ENCODE results near the gene AK8.

Gene AK8

DNA sequence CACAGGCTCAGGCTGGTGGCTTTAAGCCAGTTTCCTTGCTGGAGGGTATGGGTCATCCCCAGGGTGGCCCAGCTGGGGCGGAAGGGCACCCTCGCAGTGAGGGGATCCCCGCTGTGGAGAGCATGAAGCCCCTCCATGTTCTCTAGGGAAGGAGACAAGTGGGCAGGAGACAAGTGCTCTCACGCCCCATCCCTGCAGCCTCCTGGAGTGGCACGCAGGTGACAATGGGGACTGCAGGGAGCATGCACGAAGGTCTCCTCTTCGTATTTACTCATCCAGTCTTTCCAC, 124.5 kb downstream of the AK8 start:
- TF ChIP-seq ZNF8 (CRISPR knock-in tag; IDR thresholded peaks at IDR 0.05) (no peak), ZC3H10 (CRISPR knock-in tag; IDR thresholded peaks at IDR 0.05) (no peak), SNAI2 (CRISPR knock-in tag; IDR thresholded peaks at IDR 0.05) (no peak), TCF4 (CRISPR knock-in tag; IDR thresholded peaks at IDR 0.05; ENCODE audit: borderline replicate concordance) (no peak), BACH2 (CRISPR knock-in tag; IDR thresholded peaks at IDR 0.05; ENCODE audit: borderline replicate concordance) (no peak), ISL1 (CRISPR knock-in tag; IDR thresholded peaks at IDR 0.05) (no peak), OSR1 (CRISPR knock-in tag; IDR thresholded peaks at IDR 0.05) (no peak), TOX (CRISPR knock-in tag; IDR thresholded peaks at IDR 0.05; ENCODE audit: borderline replicate concordance) (no peak), ZFP3 (CRISPR knock-in tag; IDR thresholded peaks at IDR 0.05) (no peak), ESRRG (CRISPR knock-in tag; IDR thresholded peaks at IDR 0.05) (no peak), ARNTL (CRISPR knock-in tag; IDR thresholded peaks at IDR 0.05; ENCODE audit: borderline replicate concordance, low read depth) (no peak), RARB (CRISPR knock-in tag; IDR thresholded peaks at IDR 0.05) (no peak), ZNF565 (CRISPR knock-in tag; conservative IDR thresholded peaks at IDR 0.05; ENCODE audit: low read depth) (no peak), CSDC2 (CRISPR knock-in tag; IDR thresholded peaks at IDR 0.05) (no peak)
- TF ChIP-seq, protein P1, sequence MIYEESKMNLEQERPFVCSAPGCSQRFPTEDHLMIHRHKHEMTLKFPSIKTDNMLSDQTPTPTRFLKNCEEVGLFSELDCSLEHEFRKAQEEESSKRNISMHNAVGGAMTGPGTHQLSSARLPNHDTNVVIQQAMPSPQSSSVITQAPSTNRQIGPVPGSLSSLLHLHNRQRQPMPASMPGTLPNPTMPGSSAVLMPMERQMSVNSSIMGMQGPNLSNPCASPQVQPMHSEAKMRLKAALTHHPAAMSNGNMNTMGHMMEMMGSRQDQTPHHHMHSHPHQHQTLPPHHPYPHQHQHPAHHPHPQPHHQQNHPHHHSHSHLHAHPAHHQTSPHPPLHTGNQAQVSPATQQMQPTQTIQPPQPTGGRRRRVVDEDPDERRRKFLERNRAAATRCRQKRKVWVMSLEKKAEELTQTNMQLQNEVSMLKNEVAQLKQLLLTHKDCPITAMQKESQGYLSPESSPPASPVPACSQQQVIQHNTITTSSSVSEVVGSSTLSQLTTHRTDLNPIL (CRISPR knock-in tag; IDR thresholded peaks at IDR 0.05; ENCODE audit: low read depth) = no peak
- TF ChIP-seq, protein P2, sequence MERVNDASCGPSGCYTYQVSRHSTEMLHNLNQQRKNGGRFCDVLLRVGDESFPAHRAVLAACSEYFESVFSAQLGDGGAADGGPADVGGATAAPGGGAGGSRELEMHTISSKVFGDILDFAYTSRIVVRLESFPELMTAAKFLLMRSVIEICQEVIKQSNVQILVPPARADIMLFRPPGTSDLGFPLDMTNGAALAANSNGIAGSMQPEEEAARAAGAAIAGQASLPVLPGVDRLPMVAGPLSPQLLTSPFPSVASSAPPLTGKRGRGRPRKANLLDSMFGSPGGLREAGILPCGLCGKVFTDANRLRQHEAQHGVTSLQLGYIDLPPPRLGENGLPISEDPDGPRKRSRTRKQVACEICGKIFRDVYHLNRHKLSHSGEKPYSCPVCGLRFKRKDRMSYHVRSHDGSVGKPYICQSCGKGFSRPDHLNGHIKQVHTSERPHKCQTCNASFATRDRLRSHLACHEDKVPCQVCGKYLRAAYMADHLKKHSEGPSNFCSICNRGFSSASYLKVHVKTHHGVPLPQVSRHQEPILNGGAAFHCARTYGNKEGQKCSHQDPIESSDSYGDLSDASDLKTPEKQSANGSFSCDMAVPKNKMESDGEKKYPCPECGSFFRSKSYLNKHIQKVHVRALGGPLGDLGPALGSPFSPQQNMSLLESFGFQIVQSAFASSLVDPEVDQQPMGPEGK (CRISPR knock-in tag; IDR thresholded peaks at IDR 0.05; ENCODE audit: borderline replicate concordance) = no peak
- TF ChIP-seq, protein P3, sequence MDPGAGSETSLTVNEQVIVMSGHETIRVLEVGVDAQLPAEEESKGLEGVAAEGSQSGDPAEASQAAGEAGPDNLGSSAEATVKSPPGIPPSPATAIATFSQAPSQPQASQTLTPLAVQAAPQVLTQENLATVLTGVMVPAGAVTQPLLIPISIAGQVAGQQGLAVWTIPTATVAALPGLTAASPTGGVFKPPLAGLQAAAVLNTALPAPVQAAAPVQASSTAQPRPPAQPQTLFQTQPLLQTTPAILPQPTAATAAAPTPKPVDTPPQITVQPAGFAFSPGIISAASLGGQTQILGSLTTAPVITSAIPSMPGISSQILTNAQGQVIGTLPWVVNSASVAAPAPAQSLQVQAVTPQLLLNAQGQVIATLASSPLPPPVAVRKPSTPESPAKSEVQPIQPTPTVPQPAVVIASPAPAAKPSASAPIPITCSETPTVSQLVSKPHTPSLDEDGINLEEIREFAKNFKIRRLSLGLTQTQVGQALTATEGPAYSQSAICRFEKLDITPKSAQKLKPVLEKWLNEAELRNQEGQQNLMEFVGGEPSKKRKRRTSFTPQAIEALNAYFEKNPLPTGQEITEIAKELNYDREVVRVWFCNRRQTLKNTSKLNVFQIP (CRISPR knock-in tag; IDR thresholded peaks at IDR 0.05; ENCODE audit: borderline replicate concordance, low read depth) = no peak
- TF ChIP-seq, protein P4, sequence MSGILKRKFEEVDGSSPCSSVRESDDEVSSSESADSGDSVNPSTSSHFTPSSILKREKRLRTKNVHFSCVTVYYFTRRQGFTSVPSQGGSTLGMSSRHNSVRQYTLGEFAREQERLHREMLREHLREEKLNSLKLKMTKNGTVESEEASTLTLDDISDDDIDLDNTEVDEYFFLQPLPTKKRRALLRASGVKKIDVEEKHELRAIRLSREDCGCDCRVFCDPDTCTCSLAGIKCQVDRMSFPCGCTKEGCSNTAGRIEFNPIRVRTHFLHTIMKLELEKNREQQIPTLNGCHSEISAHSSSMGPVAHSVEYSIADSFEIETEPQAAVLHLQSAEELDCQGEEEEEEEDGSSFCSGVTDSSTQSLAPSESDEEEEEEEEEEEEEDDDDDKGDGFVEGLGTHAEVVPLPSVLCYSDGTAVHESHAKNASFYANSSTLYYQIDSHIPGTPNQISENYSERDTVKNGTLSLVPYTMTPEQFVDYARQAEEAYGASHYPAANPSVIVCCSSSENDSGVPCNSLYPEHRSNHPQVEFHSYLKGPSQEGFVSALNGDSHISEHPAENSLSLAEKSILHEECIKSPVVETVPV (CRISPR knock-in tag; IDR thresholded peaks at IDR 0.05) = no peak
- TF ChIP-seq, protein P5, sequence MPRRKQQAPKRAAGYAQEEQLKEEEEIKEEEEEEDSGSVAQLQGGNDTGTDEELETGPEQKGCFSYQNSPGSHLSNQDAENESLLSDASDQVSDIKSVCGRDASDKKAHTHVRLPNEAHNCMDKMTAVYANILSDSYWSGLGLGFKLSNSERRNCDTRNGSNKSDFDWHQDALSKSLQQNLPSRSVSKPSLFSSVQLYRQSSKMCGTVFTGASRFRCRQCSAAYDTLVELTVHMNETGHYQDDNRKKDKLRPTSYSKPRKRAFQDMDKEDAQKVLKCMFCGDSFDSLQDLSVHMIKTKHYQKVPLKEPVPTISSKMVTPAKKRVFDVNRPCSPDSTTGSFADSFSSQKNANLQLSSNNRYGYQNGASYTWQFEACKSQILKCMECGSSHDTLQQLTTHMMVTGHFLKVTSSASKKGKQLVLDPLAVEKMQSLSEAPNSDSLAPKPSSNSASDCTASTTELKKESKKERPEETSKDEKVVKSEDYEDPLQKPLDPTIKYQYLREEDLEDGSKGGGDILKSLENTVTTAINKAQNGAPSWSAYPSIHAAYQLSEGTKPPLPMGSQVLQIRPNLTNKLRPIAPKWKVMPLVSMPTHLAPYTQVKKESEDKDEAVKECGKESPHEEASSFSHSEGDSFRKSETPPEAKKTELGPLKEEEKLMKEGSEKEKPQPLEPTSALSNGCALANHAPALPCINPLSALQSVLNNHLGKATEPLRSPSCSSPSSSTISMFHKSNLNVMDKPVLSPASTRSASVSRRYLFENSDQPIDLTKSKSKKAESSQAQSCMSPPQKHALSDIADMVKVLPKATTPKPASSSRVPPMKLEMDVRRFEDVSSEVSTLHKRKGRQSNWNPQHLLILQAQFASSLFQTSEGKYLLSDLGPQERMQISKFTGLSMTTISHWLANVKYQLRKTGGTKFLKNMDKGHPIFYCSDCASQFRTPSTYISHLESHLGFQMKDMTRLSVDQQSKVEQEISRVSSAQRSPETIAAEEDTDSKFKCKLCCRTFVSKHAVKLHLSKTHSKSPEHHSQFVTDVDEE (CRISPR knock-in tag; IDR thresholded peaks at IDR 0.05) = no peak
- no peak for ATAC-seq

DNA sequence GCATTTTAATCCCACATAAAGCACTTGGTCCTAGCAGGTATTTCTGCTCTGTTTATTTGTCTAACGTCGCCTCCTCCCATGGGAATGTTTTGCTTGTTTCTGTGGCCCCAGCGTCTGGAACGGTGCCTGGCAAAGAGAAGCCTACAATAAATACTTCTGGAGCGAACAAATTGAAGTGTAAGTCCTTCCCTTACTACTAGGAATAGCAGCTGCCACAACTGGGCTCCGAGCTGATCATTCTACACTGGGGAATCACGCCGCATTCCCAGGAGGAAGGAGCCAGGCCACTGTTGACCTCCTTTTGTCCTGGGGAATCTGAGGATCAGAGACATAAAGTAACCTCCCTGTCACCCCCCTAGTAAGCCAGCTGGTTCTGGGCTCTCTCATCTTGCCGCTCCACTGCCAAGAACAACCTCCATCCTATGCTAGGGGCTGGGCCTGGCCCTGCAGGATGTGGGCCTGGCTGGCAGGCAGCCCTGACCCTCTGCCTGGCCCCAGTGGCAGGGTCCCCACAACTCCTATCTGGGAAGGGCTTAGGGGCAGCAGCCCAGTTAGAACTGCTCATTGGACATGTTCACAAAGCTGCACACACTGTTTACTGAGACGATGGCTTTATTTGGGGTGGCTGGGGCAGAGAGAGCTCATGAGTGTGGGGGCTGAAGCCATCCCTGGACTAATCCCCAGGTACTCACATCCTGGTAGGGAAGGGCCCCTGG, 125.0 kb downstream of the AK8 start:
- ATAC-seq = no peak
- TF ChIP-seq ZNF565 (CRISPR knock-in tag; conservative IDR thresholded peaks at IDR 0.05; ENCODE audit: low read depth) = no peak

DNA sequence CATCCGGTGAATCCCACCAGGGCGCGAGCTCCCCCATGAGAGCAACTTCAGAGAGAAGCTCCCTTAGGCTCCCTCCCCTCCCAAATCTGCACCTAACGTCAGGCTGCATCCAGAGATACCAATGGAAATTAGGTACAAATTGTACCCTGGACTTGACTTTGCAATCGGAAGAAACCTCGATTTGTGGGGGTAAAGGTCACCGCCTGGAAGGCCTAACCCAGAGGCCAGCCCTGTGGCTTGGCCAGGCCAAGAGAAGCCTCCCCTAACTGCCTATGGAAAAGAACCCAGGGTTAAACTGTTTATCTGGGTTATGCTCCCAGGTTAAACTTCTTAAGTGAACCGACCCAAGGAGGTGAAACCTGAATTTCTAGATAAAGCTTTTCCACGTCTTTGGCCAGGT, 127.4 kb downstream of the AK8 start:
- ATAC-seq = no peak
- TF ChIP-seq, protein P2 (CRISPR knock-in tag; IDR thresholded peaks at IDR 0.05; ENCODE audit: borderline replicate concordance) = no peak
- TF ChIP-seq PPARA (CRISPR knock-in tag; IDR thresholded peaks at IDR 0.05; ENCODE audit: borderline replicate concordance) = no peak
- TF ChIP-seq, protein P4 (CRISPR knock-in tag; IDR thresholded peaks at IDR 0.05) = no peak
- no peak for TF ChIP-seq RARB (CRISPR knock-in tag; IDR thresholded peaks at IDR 0.05)
- TF ChIP-seq, protein P1 (CRISPR knock-in tag; IDR thresholded peaks at IDR 0.05; ENCODE audit: low read depth) = no peak
- TF ChIP-seq ZNF8 (CRISPR knock-in tag; IDR thresholded peaks at IDR 0.05) = no peak
- no peak for TF ChIP-seq ZNF70 (CRISPR knock-in tag; IDR thresholded peaks at IDR 0.05)
- no peak for TF ChIP-seq ARNTL (CRISPR knock-in tag; IDR thresholded peaks at IDR 0.05; ENCODE audit: borderline replicate concordance, low read depth)
- no peak for TF ChIP-seq TOX (CRISPR knock-in tag; IDR thresholded peaks at IDR 0.05; ENCODE audit: borderline replicate concordance)
- TF ChIP-seq, protein P3 (CRISPR knock-in tag; IDR thresholded peaks at IDR 0.05; ENCODE audit: borderline replicate concordance, low read depth) = no peak

Measured in SK-N-SH treated with all-trans-retinoic acid at 6 μM for 48 hours (cell line).